Naive thymus-derived CD4-positive, alpha-beta T cell (primary cell): ENCODE data around the gene CMBL. TPM values are rescaled to one million over a fixed set of nuclear protein-coding genes. Genes with fewer than 3 reads are reported as not detected.
A peak's percentile ranks its signal among the peaks of the same experiment; 100 is the strongest.
"Not testable (repeated sequence)": the region's sequence is repeated elsewhere in the genome, so short reads cannot be mapped to it uniquely, and the experiment has no call there.

ENCODE experiments used
- ATAC-seq: fragments of 150-1000 bp; cut with Tn5 transposase; 2 replicates; pipeline ENCODE4 v1.10.0; 2021; ENCODE audit warnings: mild to moderate bottlenecking, moderate library complexity
- CTCF ChIA-PET: fragments of 350-600 bp; sonication (Branson Sonifier 250); formaldehyde crosslinking; loops from one replicate; lab custom pipeline; 2021; ENCODE audit warnings: antibody characterized with exemption; lab: Charles Lee
- POLR2A ChIA-PET: fragments of 350-600 bp; sonication (Branson Sonifier 250); formaldehyde crosslinking; loops from one replicate; lab custom pipeline; 2021; ENCODE audit warnings: antibody characterized with exemption, inconsistent platforms; lab: Charles Lee
- DNase-seq, 9 donors: peaks; one replicate each; pipeline versions ENCODE4 v3.0.0 to v3.0.0-alpha.2; 2020 to 2022; ENCODE audit warnings: mixed read lengths in 1 of 9
- H3K27ac ChIP-seq: one replicate; pipeline ENCODE4 v1.7.0; 2013; ENCODE audit warnings: mild to moderate bottlenecking, low read depth, low read length, moderate library complexity
- H3K27me3 ChIP-seq, 2 donors: one replicate each; pipeline ENCODE4 v1.7.0; 2013; ENCODE audit warnings: low read length in 2 of 2, mild to moderate bottlenecking in 2 of 2, moderate library complexity in 2 of 2; ENCODE audit not compliant: control insufficient read depth in 2 of 2, insufficient read depth in 2 of 2
- H3K36me3 ChIP-seq, 3 experiments: 1 replicate in 2 of 3; 2 replicates in 1 of 3; pipeline ENCODE4 v1.7.0; 2013; ENCODE audit warnings: low read length in 3 of 3, mild to moderate bottlenecking in 3 of 3, moderate library complexity in 1 of 3; ENCODE audit not compliant: insufficient read depth in 3 of 3, control insufficient read depth in 2 of 3
- H3K4me1 ChIP-seq, 2 donors: one replicate each; pipeline ENCODE4 v1.7.0; 2013; ENCODE audit warnings: low read length in 2 of 2, mild to moderate bottlenecking in 2 of 2, moderate library complexity in 1 of 2; ENCODE audit not compliant: control insufficient read depth in 2 of 2, insufficient read depth in 2 of 2
- H3K4me3 ChIP-seq: 2 replicates; pipeline ENCODE4 v1.7.0; 2013; ENCODE audit warnings: mild to moderate bottlenecking, low read length
- H3K9me3 ChIP-seq, 3 experiments: 1 replicate in 2 of 3; 2 replicates in 1 of 3; pipeline ENCODE4 v1.7.0; 2013; ENCODE audit warnings: low read length in 3 of 3; ENCODE audit not compliant: control insufficient read depth in 2 of 3
- H3K27ac Mint-ChIP-seq, 9 donors: one replicate each; pipeline ENCODE4 v1.8.0; 2020 to 2022; ENCODE audit warnings: mixed read lengths in 9 of 9, mild to moderate bottlenecking in 8 of 9, moderate library complexity in 5 of 9, inconsistent platforms in 2 of 9
- H3K27me3 Mint-ChIP-seq, 5 donors: one replicate each; pipeline ENCODE4 v1.8.0; 2021 to 2022; ENCODE audit warnings: mixed read lengths in 5 of 5, mild to moderate bottlenecking in 1 of 5
- H3K36me3 Mint-ChIP-seq, 5 donors: one replicate each; pipeline ENCODE4 v1.8.0; 2020 to 2022; ENCODE audit warnings: mixed read lengths in 5 of 5, mild to moderate bottlenecking in 3 of 5, inconsistent platforms in 1 of 5
- H3K4me1 Mint-ChIP-seq, 7 donors: one replicate each; pipeline ENCODE4 v1.8.0; 2020 to 2022; ENCODE audit warnings: mixed read lengths in 7 of 7, mild to moderate bottlenecking in 3 of 7, inconsistent platforms in 1 of 7
- H3K4me3 Mint-ChIP-seq, 10 donors: one replicate each; pipeline ENCODE4 v1.8.0; 2020 to 2022; ENCODE audit warnings: mild to moderate bottlenecking in 10 of 10, mixed read lengths in 10 of 10, moderate library complexity in 6 of 10, inconsistent platforms in 2 of 10
- H3K9me3 Mint-ChIP-seq, 11 donors: one replicate each; pipeline ENCODE4 v1.8.0; 2020 to 2022; ENCODE audit warnings: mixed read lengths in 11 of 11, mild to moderate bottlenecking in 4 of 11, inconsistent platforms in 1 of 11, moderate library complexity in 1 of 11
- intact Hi-C, 2 donors: fragments of 100-400 bp; cut with micrococcal nuclease; formaldehyde crosslinking; loops; one replicate each; pipeline ENCODE4 v1.15.1; 2023
- polyA plus RNA-seq, 2 donors: library from polyadenylated mRNA; unstranded; fragments of 300-500 nt; fragmentation: Illumina TruSeq; gene quantifications; one replicate each; pipeline ENCODE4 v1.2.3, GENCODE V29; 2021
- total RNA-seq, 6 experiments: library from RNA in 5 of 6; stranded (reverse) in 5 of 6; gene quantifications; 1 replicate in 5 of 6; 2 replicates in 1 of 6; pipeline ENCODE4 v1.2.3 and lab custom pipeline; 2021 to 2026

CMBL gene
- total and polyA plus RNA-seq, 7 experiments from 2014 or later: 0.21 to 1.8 (median 0.83) TPM

DNA sequence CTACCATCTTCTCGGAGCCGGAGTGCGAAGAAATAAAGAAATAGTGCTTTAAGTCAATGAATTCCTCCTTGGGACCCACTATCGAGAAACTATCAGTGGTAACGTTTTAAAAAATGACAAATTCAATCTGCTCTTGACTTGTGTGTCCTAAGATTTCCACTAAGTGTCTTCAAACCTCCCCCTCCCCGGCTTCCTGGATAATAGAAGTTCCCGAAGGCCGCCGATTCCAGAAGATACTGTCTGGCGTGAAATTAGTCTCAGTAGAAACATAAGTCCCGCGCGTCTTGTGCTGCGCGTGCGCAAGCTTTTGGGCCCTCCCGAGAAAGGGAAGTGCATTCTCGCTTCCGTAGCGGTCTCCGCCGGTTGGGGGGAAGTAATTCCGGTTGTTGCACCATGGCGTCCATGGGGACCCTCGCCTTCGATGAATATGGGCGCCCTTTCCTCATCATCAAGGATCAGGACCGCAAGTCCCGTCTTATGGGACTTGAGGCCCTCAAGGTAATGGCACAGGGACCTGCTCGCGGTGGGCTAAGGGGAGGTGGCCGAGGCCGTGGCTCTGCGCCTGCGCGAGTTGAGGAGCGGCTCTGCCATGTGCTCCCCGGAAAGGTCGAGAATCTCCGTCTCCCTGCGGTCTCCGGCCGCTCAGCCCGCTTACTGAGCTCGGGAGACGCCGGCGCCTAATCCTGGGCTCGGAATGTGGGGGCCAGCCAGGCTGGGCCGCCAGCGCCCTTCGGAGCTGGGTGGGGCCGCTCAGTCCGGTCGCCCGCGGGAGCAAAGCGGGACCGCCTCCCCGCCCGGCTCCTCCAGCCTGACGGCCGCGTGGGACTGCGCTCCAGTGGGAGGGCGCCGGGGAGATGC is 57.5 kb downstream of the CMBL start, which contains the start of gene CCT5:
CCT5 (plus strand) TSS at position 333 of the 858 bp plus-strand sequence; CDS start at position 394, 61 bp downstream.
- ChIA-PET CTCF (interaction anchor here (0.6 kb wide), 1 partner anchor 122 kb away, joined by 4 read pairs; no protein-coding TSS in a partner anchor), POLR2A (interaction anchor here (0.8 to 3.1 kb wide), 6 partner anchors 9 to 195 kb away, joined by 3 to 25 read pairs (median 4); partner anchors contain the start of genes MARCHF6 and ROPN1L)
- H3K9me3 Mint-ChIP-seq: peaks cover 0 to 5% (median 0%) of the 10 kb centered on the region in 11 donors
- Histone ChIP-seq H3K4me3 (peak within 1 kb of the TSS; percentile 97), H3K36me3 (peaks cover 7 to 24% (median 7%) of the 10 kb centered on the region in 3 experiments), H3K27ac (peak within 1 kb of the TSS; percentile 89), H3K27me3 (no peaks in the 10 kb centered on the region), H3K4me1 (peaks cover 12 to 32% of the 10 kb centered on the region in 2 donors), H3K9me3 (no peaks in the 10 kb centered on the region)
- H3K4me3 Mint-ChIP-seq: peak within 1 kb of the TSS; percentile 83 to 99 (median 95)
- peaks cover 0 to 17% (median 8%) of the 10 kb centered on the region in 5 donors for H3K36me3 Mint-ChIP-seq
- H3K4me1 Mint-ChIP-seq: peaks cover 47 to 66% (median 53%) of the 10 kb centered on the region in 7 donors
- H3K27me3 Mint-ChIP-seq: peaks cover 0 to 5% (median 0%) of the 10 kb centered on the region in 5 donors
- H3K27ac Mint-ChIP-seq: peak within 1 kb of the TSS; percentile 96 to 100 (median 99)
- DNase-seq (peak; percentile 83 to 97 (median 95)), ATAC-seq (peak; percentile 91)
- intact Hi-C loops: loop anchor here (1.0 to 10.0 kb wide), 6 partner anchors 103 to 511 kb away; partner anchors contain the start of genes ANKRD33B (in 2 of the 2), DAP (in 2 of the 2), MARCHF6 (in 2 of the 2) and ROPN1L (in 2 of the 2)

DNA sequence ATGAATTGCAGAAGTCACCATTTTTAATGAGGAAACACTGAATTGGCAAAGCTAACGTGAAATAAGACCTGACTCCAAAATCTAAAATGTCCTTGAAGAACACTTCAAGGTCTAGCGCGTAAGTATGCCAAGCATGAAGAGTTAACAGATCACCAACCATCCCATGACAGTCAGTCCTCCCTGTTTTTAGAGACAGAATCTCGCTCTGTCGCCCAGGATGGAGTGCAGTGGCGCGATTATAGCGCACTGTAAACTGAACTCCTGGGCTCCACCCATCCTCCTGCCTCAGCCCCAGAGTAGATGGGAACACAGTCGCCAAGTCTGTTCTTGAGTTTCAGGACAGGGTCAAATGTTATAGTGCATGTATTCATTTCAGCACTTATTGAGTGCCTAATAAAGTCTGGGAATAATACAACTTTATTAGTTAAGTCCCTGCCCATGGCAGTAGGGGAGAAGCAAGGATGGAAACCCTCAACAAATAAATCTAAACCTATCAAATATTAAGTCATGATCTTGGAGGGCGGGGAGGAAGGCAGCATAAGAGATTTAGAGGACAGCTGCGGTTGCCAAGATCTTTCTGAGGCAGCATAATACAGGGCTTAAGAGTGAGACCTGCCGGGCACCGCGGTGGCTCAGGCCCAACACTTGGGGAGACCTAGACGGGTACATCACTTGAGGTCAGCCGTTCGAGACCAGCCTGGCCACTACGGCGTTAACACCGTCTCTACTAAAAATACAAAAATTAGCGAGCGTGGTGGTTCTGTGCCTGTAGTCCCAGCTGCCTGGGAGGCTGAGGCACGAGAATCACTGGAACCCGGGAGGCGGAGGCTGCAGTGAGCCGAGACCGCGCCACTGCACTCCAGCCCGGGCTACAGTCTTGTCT is 59.1 kb downstream of the CMBL start:
- Mint-ChIP-seq H3K27me3 (peaks cover 0 to 5% (median 0%) of the 10 kb centered on the region in 5 donors), H3K27ac (peak overlapping the region; percentile 96 to 100 (median 99)), H3K36me3 (peaks cover 0 to 11% (median 5%) of the 10 kb centered on the region in 5 donors), H3K4me3 (peak overlapping the region; percentile 83 to 99 (median 95)), H3K9me3 (peaks cover 0 to 5% (median 0%) of the 10 kb centered on the region in 11 donors), H3K4me1 (peaks cover 39 to 51% (median 42%) of the 10 kb centered on the region in 7 donors)
- POLR2A ChIA-PET: interaction anchor here (1.1 to 3.1 kb wide), 2 partner anchors 105 to 106 kb away, joined by 4 to 25 read pairs; partner anchors contain the start of gene MARCHF6
- no peaks in the 10 kb centered on the region for H3K27me3 ChIP-seq
- H3K27ac ChIP-seq: peak overlapping the region; percentile 89
- H3K9me3 ChIP-seq: no peaks in the 10 kb centered on the region
- peak overlapping the region; percentile 97 for H3K4me3 ChIP-seq
- DNase-seq (no peak), ATAC-seq (no peak)
- H3K36me3 ChIP-seq: peaks cover 0 to 13% (median 0%) of the 10 kb centered on the region in 3 experiments
- CTCF ChIA-PET: no interaction called here
- peaks cover 12 to 30% of the 10 kb centered on the region in 2 donors for H3K4me1 ChIP-seq
- intact Hi-C loops: no loop called here

DNA sequence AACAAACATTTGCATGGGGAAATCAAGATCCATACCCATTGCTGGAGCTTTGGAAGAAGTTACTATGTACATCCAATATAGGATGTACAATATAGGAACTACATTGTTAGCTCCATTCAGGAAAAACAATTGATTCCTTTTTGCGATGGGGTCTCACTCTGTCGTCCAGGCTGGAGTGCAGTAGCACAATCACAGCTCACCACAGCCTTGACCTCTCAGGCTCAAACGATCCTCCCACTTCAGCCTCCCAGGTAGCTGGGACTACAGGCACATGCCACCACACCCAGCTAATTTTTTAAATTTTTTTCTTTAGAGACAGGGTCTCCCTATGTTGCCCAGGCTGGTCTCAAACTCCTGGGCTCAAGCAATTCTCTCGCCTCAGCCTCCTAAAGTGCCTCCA is 60.5 kb downstream of the CMBL start:
- H3K4me3 Mint-ChIP-seq, H3K9me3 ChIP-seq, H3K4me3 ChIP-seq, H3K27me3 ChIP-seq, intact Hi-C loops, ATAC-seq, H3K9me3 Mint-ChIP-seq, H3K27ac ChIP-seq, POLR2A ChIA-PET, H3K27me3 Mint-ChIP-seq, DNase-seq: not testable (repeated sequence)
- peaks cover 30 to 42% (median 38%) of the 10 kb centered on the region in 7 donors for H3K4me1 Mint-ChIP-seq
- CTCF ChIA-PET: interaction anchor here (0.7 kb wide), 1 partner anchor 171 kb away, joined by 3 read pairs; no protein-coding TSS in a partner anchor
- Histone ChIP-seq H3K36me3 (peaks cover 0 to 11% (median 0%) of the 10 kb centered on the region in 3 experiments), H3K4me1 (peaks cover 12 to 23% of the 10 kb centered on the region in 2 donors)
- peaks cover 0 to 11% (median 6%) of the 10 kb centered on the region in 5 donors for H3K36me3 Mint-ChIP-seq
- H3K27ac Mint-ChIP-seq: peak overlapping the region in 2 of 9 donors; percentile 38 to 67

DNA sequence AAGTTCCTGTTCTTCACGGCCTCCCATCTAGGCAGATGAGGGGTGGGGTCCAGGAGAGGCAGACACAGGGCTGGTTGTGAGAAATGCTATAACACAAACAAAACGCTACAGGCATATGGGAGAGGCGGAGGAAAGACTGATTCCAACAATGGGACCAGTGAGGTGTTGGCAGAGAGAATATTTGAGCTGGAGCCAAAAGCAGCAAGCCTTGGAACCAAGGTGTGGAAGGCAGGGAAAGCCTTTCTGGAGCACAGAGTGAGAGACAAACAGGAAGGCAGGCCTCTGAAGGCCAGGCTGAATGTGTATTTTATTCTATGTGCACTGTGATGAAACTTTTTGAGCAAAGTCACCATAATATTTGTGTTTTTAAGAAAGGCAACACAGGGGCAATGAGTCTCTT is 60.9 kb downstream of the CMBL start:
- Mint-ChIP-seq H3K36me3 (peaks cover 0 to 9% (median 6%) of the 10 kb centered on the region in 5 donors), H3K4me1 (peaks cover 27 to 37% (median 34%) of the 10 kb centered on the region in 7 donors), H3K9me3 (peaks cover 0 to 5% (median 0%) of the 10 kb centered on the region in 11 donors), H3K4me3 (no peak overlapping the region), H3K27ac (peak overlapping the region in 1 of 9 donors; percentile 7), H3K27me3 (peaks cover 0 to 5% (median 0%) of the 10 kb centered on the region in 5 donors)
- no peak for DNase-seq
- H3K36me3 ChIP-seq: peaks cover 0 to 11% (median 0%) of the 10 kb centered on the region in 3 experiments
- no peak overlapping the region for H3K4me3 ChIP-seq
- CTCF ChIA-PET: interaction anchor here (0.7 kb wide), 1 partner anchor 171 kb away, joined by 3 read pairs; no protein-coding TSS in a partner anchor
- no peaks in the 10 kb centered on the region for H3K27me3 ChIP-seq
- no peaks in the 10 kb centered on the region for H3K9me3 ChIP-seq
- intact Hi-C loops: no loop called here
- no peak for ATAC-seq
- no peak overlapping the region for H3K27ac ChIP-seq
- POLR2A ChIA-PET: no interaction called here
- peaks cover 7 to 18% of the 10 kb centered on the region in 2 donors for H3K4me1 ChIP-seq

DNA sequence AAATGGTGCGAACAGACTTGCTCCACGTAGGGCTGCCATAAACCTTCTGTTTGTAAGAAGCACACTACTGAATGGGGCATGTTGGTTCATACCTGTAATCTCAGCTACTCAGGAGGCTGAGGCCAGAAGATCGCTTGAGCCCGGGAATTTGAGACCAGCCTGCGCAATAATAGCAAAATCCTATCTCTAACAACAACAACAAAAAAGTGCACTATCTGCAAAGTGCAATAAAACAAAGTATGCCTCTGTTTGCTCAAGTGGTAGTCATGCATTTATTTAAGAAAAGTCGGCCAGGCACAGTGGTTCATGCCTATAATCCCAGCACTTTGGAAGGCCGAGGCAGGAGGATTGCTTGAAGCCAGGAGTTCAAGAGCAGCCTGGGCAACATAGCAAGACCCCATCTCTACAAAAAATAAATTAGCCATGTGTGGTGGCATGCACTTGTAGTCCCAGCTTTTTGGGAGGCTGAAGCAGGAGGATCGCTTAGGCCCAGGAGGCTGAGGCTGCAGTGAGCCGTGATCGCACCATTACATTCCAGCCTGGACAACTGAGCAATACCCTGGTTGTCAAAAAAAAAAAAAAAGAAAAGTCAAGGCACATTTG is 63.3 kb downstream of the CMBL start:
- H3K36me3 Mint-ChIP-seq: peaks cover 0 to 9% (median 2%) of the 10 kb centered on the region in 5 donors
- no peak overlapping the region for H3K27ac Mint-ChIP-seq
- Histone ChIP-seq H3K27ac (no peak overlapping the region), H3K4me1 (peaks cover 0 to 12% of the 10 kb centered on the region in 2 donors), H3K9me3 (no peaks in the 10 kb centered on the region), H3K27me3 (no peaks in the 10 kb centered on the region), H3K36me3 (peaks cover 0 to 1% (median 0%) of the 10 kb centered on the region in 3 experiments), H3K4me3 (no peak overlapping the region)
- ChIA-PET CTCF (no interaction called here), POLR2A (no interaction called here)
- H3K4me1 Mint-ChIP-seq: peaks cover 11 to 30% (median 22%) of the 10 kb centered on the region in 7 donors
- peaks cover 0 to 2% (median 0%) of the 10 kb centered on the region in 5 donors for H3K27me3 Mint-ChIP-seq
- ATAC-seq (no peak), DNase-seq (no peak)
- no peaks in the 10 kb centered on the region for H3K9me3 Mint-ChIP-seq
- intact Hi-C loops: no loop called here
- H3K4me3 Mint-ChIP-seq: no peak overlapping the region
